NOMO-1 treated with DMSO at 0.1 percent for 48 hours (cell line): ENCODE results near the gene TTC3.
"Not testable (repeated sequence)": the region's sequence is repeated elsewhere in the genome, so short reads cannot be mapped to it uniquely, and the experiment has no call there.

Experiments used
- DNase-seq: peaks from one replicate; lab custom pipeline; 2025; ENCODE audit not compliant: unreplicated experiment; lab: John Stamatoyannopoulos, UW

Gene TTC3

DNA sequence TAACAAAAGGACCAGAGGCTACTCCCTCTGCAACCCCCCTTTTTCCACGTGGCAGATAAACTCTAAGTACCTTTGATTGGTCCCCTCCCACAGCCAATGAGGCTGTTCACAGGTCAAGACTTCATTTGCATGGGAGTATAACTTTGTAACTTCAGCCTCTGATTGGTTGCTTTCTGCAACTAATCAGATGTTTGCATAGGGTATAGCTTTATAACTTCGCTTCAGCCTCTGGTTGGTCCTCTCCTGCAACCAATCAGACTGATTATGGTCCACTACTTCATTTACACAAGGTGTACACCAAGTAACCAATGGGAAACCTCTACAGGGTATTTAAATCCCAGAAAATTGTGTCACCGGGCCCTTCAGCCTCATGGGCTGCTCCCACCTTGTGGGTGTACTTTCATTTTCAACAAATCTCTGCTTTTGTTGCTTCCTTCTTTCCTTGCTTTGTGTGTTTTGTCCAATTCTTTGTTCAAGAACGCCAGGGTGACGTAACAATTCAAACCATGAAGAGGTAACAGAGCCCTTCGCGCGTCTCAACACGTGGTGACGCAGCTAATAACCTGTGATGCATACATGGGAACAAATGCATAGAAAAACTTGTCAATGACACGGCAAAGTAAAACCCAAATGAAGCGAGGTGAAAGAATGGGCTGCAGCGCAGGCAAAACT lies 146.8 kb downstream of the TTC3 start:
- no peak for DNase-seq

- DNase-seq: peak; percentile 34
Measured at GRCh38 chr21:37220433-37220980, 147.5 kb downstream of the TTC3 start.

- DNase-seq: peak; percentile 95
Measured at GRCh38 chr21:37220981-37221664, 148.1 kb downstream of the TTC3 start.

- DNase-seq: not testable (repeated sequence)
Measured at GRCh38 chr21:37222248-37222647, 149.2 kb downstream of the TTC3 start.

GRCh38 chr21:37223804-37224345 lies 150.8 kb downstream of the TTC3 start:
- DNase-seq: no peak

DNA sequence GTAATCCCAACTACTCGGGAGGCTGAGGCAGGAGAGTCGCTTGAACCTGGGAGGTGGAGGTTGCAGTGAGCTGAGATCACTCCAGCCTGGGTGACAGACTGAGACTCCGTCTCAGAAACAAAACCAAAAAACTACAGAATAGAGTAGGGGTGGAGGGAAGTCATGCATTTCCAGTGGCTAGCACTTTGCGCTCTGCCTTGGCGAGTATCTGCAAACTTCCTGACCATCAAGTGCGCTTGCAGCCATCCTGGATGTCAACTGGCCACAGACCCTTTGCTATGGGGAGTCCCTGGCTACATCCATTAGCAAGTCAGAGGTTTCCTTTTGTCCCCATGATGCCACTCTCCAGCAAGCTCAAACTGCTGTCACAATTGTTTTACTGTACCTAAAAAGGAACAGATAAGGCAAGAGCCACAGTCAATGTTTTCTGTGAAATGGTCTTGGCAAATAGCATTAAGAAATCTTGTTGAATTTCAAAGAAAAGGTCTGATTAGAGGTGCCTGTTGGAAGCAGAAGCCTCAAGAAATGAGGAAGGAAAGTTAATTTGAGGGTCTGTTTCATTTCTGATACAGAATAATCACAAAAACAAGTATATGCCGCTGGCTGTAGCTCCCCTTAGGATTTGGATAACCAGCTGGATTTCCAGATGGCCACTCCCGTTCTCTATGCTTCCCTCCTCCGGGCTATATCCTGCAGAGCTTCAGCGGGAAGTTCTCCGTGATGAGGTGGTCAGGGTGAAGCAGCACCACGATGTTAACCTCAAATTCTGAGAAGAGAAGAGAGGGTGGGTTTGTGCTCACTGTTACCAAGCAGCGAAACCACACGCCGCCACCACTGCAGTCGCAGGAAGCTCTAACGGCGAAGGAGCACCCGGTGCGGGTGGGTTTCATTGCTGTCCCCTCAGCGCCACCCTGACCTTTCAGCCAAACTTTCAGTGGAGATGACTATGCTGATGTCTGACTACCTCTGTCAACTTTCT lies 152.1 kb downstream of the TTC3 start:
- no peak for DNase-seq

- DNase-seq: no peak
Measured at GRCh38 chr21:37226041-37226920, 153.2 kb downstream of the TTC3 start.

DNA sequence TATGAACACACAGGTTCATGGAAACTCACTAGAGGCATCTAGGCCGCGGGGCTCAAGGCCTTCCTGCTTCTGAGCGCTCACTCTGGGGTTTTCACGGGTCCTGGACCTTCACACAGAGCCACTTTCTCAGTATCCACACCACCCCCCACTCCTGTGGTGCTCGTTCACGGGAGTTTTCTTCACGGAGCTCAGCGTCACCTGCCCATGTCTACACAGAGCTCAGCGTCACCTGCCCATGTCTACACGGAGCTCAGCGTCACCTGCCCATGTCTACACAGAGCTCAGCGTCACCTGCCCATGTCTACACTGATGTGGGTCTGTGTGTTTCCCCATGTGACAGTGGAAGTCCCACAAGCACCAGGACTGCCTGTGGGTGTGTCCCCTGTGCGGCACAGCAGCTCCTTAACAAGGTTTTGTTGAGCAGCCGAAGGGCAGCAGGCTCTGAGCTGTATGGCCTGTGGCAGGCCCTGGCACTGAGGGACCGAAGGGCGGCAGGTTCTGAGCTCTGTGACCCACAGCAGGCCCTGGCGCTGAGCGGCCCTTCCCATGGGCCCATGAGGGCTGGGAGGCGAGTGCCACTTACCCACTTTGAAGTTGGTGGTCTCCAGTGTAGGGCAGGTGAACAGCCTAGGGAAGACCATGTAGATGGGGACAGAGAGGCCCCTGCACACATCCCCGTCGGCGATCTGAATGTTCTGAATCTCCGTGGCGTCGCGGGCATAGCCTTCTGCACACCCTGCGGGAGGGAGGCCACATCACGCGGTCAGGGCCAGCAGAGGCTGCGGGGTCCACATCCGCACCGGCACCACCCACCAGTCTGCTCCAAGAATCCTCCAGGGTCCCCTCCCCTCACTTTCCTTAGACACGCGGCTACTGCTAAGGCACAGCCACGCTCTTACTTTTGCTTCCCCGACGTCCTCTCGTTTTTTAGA lies 154.3 kb downstream of the TTC3 start:
- no peak for DNase-seq

DNA sequence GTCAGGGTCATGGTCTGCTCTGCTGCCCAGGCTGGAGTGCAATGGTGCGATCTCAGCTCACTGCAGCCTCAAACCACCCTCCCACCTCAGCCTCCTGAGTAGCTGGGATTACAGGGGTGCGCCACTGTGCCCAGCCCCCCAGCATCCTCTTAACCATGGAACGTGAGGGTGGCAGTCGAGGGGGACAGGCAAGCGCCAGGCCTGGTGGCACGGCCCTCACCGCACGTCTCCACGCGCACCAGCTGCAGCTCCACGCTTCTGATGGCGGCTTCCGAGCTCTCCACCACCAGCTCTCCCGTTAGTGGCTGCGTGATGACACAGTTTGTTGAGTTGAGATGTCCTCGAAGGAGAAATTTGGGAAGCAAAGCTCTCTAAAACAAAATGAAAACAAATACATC lies 154.9 kb downstream of the TTC3 start:
- DNase-seq: no peak

- DNase-seq: no peak
Measured at GRCh38 chr21:37230632-37231248, 157.7 kb downstream of the TTC3 start.

DNA sequence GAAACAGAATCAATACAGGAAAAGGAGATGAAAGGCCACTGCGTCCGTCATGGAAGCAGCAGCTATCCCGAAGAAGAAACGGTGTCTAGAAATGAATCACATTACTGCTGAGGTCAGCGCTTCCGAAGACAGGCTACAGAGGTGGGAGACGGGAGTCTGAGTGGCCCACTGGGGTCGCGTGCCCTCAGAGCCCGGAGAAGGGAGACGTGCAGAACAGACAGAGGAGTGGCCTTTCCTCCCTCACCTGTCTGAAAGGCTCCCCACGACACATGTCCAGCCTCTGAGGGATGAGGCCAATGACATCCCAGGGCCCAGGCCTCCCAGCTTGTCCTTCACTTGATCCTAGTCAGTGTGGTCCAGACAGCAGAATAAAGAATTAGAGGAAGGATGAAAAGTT lies 158.2 kb downstream of the TTC3 start:
- no peak for DNase-seq

DNA sequence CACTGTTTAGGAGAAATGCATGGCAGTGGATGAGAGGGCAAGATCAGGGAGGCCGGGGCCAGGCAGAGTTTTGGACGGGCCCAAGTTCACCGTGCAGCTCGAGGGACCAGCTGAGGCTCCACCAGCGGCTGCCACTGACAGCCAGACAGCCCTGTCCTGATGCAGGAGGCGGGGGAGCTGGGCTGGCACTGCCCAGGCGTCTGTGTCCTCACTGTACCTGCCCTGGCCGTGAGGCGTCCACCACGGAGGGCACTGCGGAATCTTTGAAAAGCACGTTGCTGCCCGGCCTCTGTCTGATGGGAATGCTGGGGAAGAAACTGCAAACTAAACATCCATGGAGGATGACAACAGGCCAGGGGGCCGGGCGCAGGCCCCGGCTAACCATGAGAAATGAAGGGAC lies 158.6 kb downstream of the TTC3 start:
- no peak for DNase-seq

- DNase-seq: no peak
Measured at GRCh38 chr21:37232274-37233018, 159.4 kb downstream of the TTC3 start.

GRCh38 chr21:37233551-37234146 lies 160.6 kb downstream of the TTC3 start:
- no peak for DNase-seq

DNA sequence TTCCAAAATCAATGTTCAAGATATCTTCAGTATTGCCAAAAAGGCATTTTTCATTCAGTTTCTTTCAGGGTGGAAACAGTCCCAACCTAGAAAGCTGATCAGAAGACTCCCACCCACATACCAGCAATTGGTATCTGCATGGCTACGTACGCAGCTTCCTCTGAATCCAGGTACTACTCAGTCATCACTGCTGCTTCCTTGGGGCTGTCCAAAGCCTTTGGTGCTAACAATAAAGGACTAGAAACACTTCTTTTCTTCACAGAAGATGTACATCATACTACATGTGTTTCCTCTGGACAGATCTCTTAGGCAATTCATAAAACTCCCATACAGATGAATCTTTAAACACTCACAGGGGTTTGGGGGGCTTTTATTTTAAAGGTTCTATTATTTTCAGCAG lies 164.3 kb downstream of the TTC3 start:
- no peak for DNase-seq

GRCh38 chr21:37237764-37238163 lies 164.7 kb downstream of the TTC3 start:
- DNase-seq: no peak

- no peak for DNase-seq
Measured at GRCh38 chr21:37240978-37241377, 167.9 kb downstream of the TTC3 start.
